Fibroblast of lung (primary cell): ENCODE measurements around the gene SCLT1.

Source experiments
- CTCF ChIP-seq, 2 donors: IDR thresholded peaks in 1 of 2; conservative IDR thresholded peaks in 1 of 2; 1 replicate in 1 of 2; 2 replicates in 1 of 2; pipeline ENCODE4 v1.5.1; 2011 to 2012; ENCODE audit warnings: low read length in 2 of 2, control low read depth in 1 of 2, inconsistent platforms in 1 of 2, low read depth in 1 of 2, mild to moderate bottlenecking in 1 of 2
- EZH2 ChIP-seq: IDR thresholded peaks from 2 replicates; pipeline ENCODE4 v1.5.1; 2012; ENCODE audit warnings: low read length, control low read depth, mild to moderate bottlenecking; ENCODE audit errors: missing control alignments

- no peak for TF ChIP-seq CTCF (conservative IDR thresholded peaks at IDR 0.05 in 1 of 2, IDR thresholded peaks at IDR 0.05 in 1 of 2; ENCODE audit: low read depth in 1 of 2, low read length in 2 of 2)
- TF ChIP-seq EZH2, result no peak
Observed at GRCh38 chr4:128950796-128951195, 142.5 kb downstream of the SCLT1 start.
